Large intestine (tissue), 3 donors: Measurements from ENCODE around the gene CAP2. TPM values are rescaled to one million over a fixed set of nuclear protein-coding genes. Genes with fewer than 3 reads are reported as not detected.
A peak's percentile ranks its signal among the peaks of the same experiment; 100 is the strongest.
"Not testable (repeated sequence)": the region's sequence is repeated elsewhere in the genome, so short reads cannot be mapped to it uniquely, and the experiment has no call there.

ENCODE experiments used
- DNase-seq, 2 donors: peaks; one replicate each; pipeline versions ENCODE4 v3.0.0 to v3.0.0-alpha.2; 2013
- H3K27ac ChIP-seq: one replicate; pipeline ENCODE4 v1.5.1; 2013; ENCODE audit warnings: low read length
- H3K27me3 ChIP-seq: 2 replicates; pipeline ENCODE4 v1.6.1; 2013; ENCODE audit warnings: low read length; ENCODE audit not compliant: control insufficient read depth, insufficient read depth
- H3K36me3 ChIP-seq: 2 replicates; pipeline ENCODE4 v1.6.1; 2013; ENCODE audit warnings: low read length; ENCODE audit not compliant: control insufficient read depth, insufficient read depth
- H3K4me1 ChIP-seq: one replicate; pipeline ENCODE4 v1.6.1; 2013; ENCODE audit warnings: low read length; ENCODE audit not compliant: control insufficient read depth, insufficient read depth
- H3K4me3 ChIP-seq: one replicate; pipeline ENCODE4 v1.5.1; 2013; ENCODE audit warnings: low read length
- H3K9me3 ChIP-seq: one replicate; pipeline ENCODE4 v1.6.1; 2013; ENCODE audit warnings: mild to moderate bottlenecking, low read depth, low read length, moderate library complexity; ENCODE audit not compliant: control insufficient read depth
- WGBS: methylation state at CpG from one replicate; pipeline ENCODE4 v1.1.5; 2013; ENCODE audit warnings: low lambda C conversion rate; ENCODE audit not compliant: insufficient coverage; 5-methylcytosine and 5-hydroxymethylcytosine counted together
- polyA plus RNA-seq: library from polyadenylated mRNA; unstranded; fragments of 120-200 nt; gene quantifications from one replicate; pipeline ENCODE4 v1.2.1, GENCODE V29; 2013

CAP2 gene
- polyA plus RNA-seq, 1 donor, result 11.2 TPM

- DNase-seq, result no peak
- 100% methylated on average over 1 of the region's 3 CpGs for WGBS
- Histone ChIP-seq H3K9me3 (no peaks in the 10 kb centered on the region), H3K27ac (no peak overlapping the region), H3K27me3 (no peaks in the 10 kb centered on the region), H3K4me1 (no peaks in the 10 kb centered on the region), H3K36me3 (no peaks in the 10 kb centered on the region), H3K4me3 (no peak overlapping the region)
Observed at GRCh38 chr6:17552861-17553260, 159.5 kb downstream of the CAP2 start.

GRCh38 chr6:17556014-17556413, 162.6 kb downstream of the CAP2 start:
- H3K4me3 ChIP-seq, result no peak overlapping the region
- no peaks in the 10 kb centered on the region for H3K27me3 ChIP-seq
- WGBS, result no CpG with 5 or more reads among the region's 4 CpGs
- no peak for DNase-seq
- H3K27ac ChIP-seq, result no peak overlapping the region
- H3K4me1 ChIP-seq, result no peaks in the 10 kb centered on the region
- no peaks in the 10 kb centered on the region for H3K9me3 ChIP-seq
- no peaks in the 10 kb centered on the region for H3K36me3 ChIP-seq

DNA sequence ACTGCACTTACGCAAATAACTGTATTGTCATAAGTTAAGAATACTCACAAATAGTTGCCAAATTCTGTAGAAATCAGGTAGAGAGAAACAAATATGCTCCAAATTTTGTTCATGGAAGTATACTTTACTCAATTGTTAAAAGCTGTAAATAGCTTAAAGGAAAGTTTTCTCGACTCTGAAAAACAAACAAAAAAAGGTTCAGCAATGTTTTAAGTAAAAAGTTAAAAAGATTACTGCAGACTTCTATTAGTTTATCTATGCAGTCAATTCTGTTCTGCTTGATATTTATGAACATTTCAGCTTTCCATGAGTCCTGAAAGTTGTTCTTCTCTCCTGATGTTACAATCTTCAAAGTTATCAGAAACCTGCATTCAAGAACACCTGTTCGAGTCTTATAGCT, 169.2 kb downstream of the CAP2 start:
- H3K27me3 ChIP-seq, result no peaks in the 10 kb centered on the region
- H3K4me3 ChIP-seq, result no peak overlapping the region
- no peaks in the 10 kb centered on the region for H3K4me1 ChIP-seq
- no peak overlapping the region for H3K27ac ChIP-seq
- 93% methylated on average over 3 of the region's 3 CpGs for WGBS
- H3K9me3 ChIP-seq, result peaks cover 5% of the 10 kb centered on the region
- DNase-seq, result no peak
- no peaks in the 10 kb centered on the region for H3K36me3 ChIP-seq

- DNase-seq, result no peak
- WGBS, result no CpG with 5 or more reads among the region's 3 CpGs
- no peaks in the 10 kb centered on the region for H3K27me3 ChIP-seq
- H3K36me3 ChIP-seq, result no peaks in the 10 kb centered on the region
- no peak overlapping the region for H3K4me3 ChIP-seq
- H3K27ac ChIP-seq, result no peak overlapping the region
- H3K9me3 ChIP-seq, result peaks cover 5% of the 10 kb centered on the region
- no peaks in the 10 kb centered on the region for H3K4me1 ChIP-seq
Observed at GRCh38 chr6:17565399-17565798, 172.0 kb downstream of the CAP2 start.

- WGBS, result 100% methylated on average over 1 of the region's 8 CpGs
- H3K9me3 ChIP-seq, result no peaks in the 10 kb centered on the region
Observed at GRCh38 chr6:17574866-17575560, 181.6 kb downstream of the CAP2 start.

DNA sequence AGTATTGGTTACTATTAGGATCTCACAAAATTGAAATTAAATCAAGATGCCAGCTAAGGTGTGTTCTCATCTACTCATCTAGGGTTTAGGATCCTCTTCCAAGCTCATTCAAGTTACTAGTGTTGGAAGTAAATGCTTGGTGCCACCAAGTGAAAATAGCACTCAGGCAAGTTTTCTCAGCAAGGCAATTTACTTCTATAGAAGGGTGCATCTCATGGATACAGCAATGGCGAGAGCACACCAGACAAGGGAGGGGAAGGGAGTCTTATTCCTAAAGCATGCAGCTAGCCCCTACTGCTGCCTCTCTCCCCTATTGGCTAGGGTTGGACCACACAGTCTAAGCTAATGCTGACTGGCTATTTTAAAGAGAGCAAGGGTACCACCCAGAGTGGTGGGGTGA, 183.7 kb downstream of the CAP2 start:
- Histone ChIP-seq H3K27ac (no peak overlapping the region), H3K4me3 (no peak overlapping the region), H3K4me1 (no peaks in the 10 kb centered on the region), H3K27me3 (peaks cover 2% of the 10 kb centered on the region), H3K36me3 (no peaks in the 10 kb centered on the region), H3K9me3 (no peaks in the 10 kb centered on the region)
- no CpG with 5 or more reads among the region's 1 CpG for WGBS
- no peak for DNase-seq

More at GRCh38 chr6:17574866-17575560, 181.6 kb downstream of the CAP2 start:
- H3K27me3 ChIP-seq, result no peaks in the 10 kb centered on the region
- no peaks in the 10 kb centered on the region for H3K4me1 ChIP-seq
- H3K36me3 ChIP-seq, result no peaks in the 10 kb centered on the region
- no peak for DNase-seq
- no peak overlapping the region for H3K4me3 ChIP-seq
- no peak overlapping the region for H3K27ac ChIP-seq

GRCh38 chr6:17580518-17581048, 187.2 kb downstream of the CAP2 start:
- Histone ChIP-seq H3K4me1 (no peaks in the 10 kb centered on the region), H3K4me3 (peak overlapping the region; percentile 43), H3K27me3 (peaks cover 2% of the 10 kb centered on the region), H3K36me3 (no peaks in the 10 kb centered on the region), H3K27ac (no peak overlapping the region), H3K9me3 (no peaks in the 10 kb centered on the region)
- peak in 1 of 2 donors; percentile 50 for DNase-seq
- WGBS, result no CpG with 5 or more reads among the region's 53 CpGs

- not testable (repeated sequence) for H3K4me1 ChIP-seq, H3K9me3 ChIP-seq, H3K4me3 ChIP-seq, DNase-seq, H3K27me3 ChIP-seq, H3K27ac ChIP-seq, H3K36me3 ChIP-seq
- 100% methylated on average over 1 of the region's 7 CpGs for WGBS
Observed at GRCh38 chr6:17581282-17581681, 187.9 kb downstream of the CAP2 start.

GRCh38 chr6:17583811-17584210, 190.4 kb downstream of the CAP2 start:
- Histone ChIP-seq H3K27me3 (peaks cover 2% of the 10 kb centered on the region), H3K36me3 (no peaks in the 10 kb centered on the region), H3K4me1 (no peaks in the 10 kb centered on the region), H3K27ac (no peak overlapping the region), H3K9me3 (no peaks in the 10 kb centered on the region), H3K4me3 (no peak overlapping the region)
- peak in 1 of 2 donors; percentile 10 for DNase-seq
- WGBS, result 59% methylated on average over 4 of the region's 5 CpGs

DNA sequence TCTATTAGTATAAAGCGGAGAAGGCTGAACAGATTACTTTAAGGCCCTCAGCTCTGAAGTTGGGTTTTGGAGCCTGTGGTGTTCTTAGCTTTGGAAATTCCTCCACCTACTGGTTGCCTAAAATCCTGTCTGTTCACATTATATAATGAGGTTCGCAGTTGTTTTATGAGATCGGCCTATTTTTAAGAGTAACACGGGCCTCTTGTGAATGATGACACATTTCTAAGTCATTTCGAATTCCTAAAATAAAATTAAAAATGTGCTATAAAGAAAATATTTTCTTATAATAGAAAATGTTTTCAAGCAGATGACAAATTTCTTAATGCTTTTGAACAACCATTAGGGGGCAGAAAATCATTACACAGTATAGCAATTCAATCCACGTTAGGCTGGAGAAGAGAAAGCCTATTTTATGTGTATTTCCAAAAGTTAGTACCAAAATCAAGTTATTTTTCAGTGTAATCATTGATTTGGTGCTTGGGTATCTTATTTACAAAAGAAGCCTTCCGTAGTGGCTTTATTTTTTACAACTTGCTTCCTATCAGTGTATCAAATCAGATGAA, 190.9 kb downstream of the CAP2 start:
- 0% methylated on average over 4 of the region's 7 CpGs for WGBS
- Histone ChIP-seq H3K9me3 (no peaks in the 10 kb centered on the region), H3K4me1 (no peaks in the 10 kb centered on the region), H3K27me3 (peaks cover 2% of the 10 kb centered on the region), H3K27ac (no peak overlapping the region), H3K36me3 (no peaks in the 10 kb centered on the region), H3K4me3 (no peak overlapping the region)
- DNase-seq, result peak in 1 of 2 donors; percentile 49
